Left lung (tissue), 10 donors: ENCODE measurements around the gene CYP3A5. TPM values are rescaled to one million over a fixed set of nuclear protein-coding genes. Genes with fewer than 3 reads are reported as not detected.

Source experiments
- ATAC-seq: fragments of 200-7000 bp; cut with Tn5 transposase; one replicate; pipeline ENCODE4 v1.9.1; 2020; ENCODE audit warnings: moderate library complexity
- DNase-seq, 4 donors: peaks; one replicate each; pipeline ENCODE4 v3.0.0-alpha.2; 2013 to 2020
- H3K27ac ChIP-seq, 2 donors: fragments of 200-600 bp; sonication (generic) in 1 of 2; one replicate each; pipeline versions ENCODE4 v1.5.0 to v1.8.0; 2020 to 2021
- H3K27me3 ChIP-seq, 2 donors: fragments of 200-600 bp; sonication (generic) in 1 of 2; one replicate each; pipeline versions ENCODE4 v1.5.0 to v1.8.0; 2020 to 2021
- H3K36me3 ChIP-seq, 2 donors: fragments of 200-600 bp; sonication (generic) in 1 of 2; one replicate each; pipeline versions ENCODE4 v1.5.0 to v1.8.0; 2020 to 2021
- H3K4me1 ChIP-seq, 2 donors: fragments of 200-600 bp; one replicate each; pipeline ENCODE4 v1.8.0; 2021
- H3K4me3 ChIP-seq, 2 donors: fragments of 200-600 bp; sonication (generic) in 1 of 2; one replicate each; pipeline versions ENCODE4 v1.5.0 to v1.8.0; 2020 to 2021; ENCODE audit warnings: mild to moderate bottlenecking in 1 of 2
- H3K9me3 ChIP-seq, 2 donors: fragments of 200-600 bp; sonication (generic) in 1 of 2; one replicate each; pipeline versions ENCODE4 v1.5.0 to v1.8.0; 2020 to 2021
- CTCF ChIP-seq, 2 donors: fragments of 200-600 bp; sonication (generic) in 1 of 2; IDR thresholded peaks; one replicate each; pipeline versions ENCODE4 v1.5.0 to v1.8.0; 2021; ENCODE audit warnings: antibody characterized with exemption in 2 of 2
- intact Hi-C, 2 donors: fragments of 100-400 bp; cut with DNase I; formaldehyde crosslinking; loops; one replicate each; pipeline versions ENCODE4 v1.11.2 to v1.14.2; 2022
- polyA plus RNA-seq, 6 donors: library from polyadenylated mRNA; unstranded; fragments of 120-200 nt; gene quantifications; one replicate each; pipeline ENCODE4 v1.2.1, GENCODE V29; 2013; ENCODE audit not compliant: insufficient read length in 6 of 6
- total RNA-seq, 2 donors: library from RNA; stranded (reverse); fragmentation: NEBNext Ultra II Directional; extraction: Animal tissue kit (Norgen Biotek cat#: 25700); gene quantifications; one replicate each; pipeline ENCODE4 v1.2.1, GENCODE V29; 2021
- donor health status: DM: no; HTN: yes; CAD: no.
- donor health status: DM: no; HTN: no; CAD: no.

CYP3A5 gene
- total and polyA plus RNA-seq, 8 donors = 5.7 to 29.5 (median 17.5) TPM

- Histone ChIP-seq H3K27ac (no peak overlapping the region), H3K36me3 (no peaks in the 10 kb centered on the region), H3K9me3 (no peaks in the 10 kb centered on the region), H3K4me3 (no peak overlapping the region), H3K4me1 (no peaks in the 10 kb centered on the region), H3K27me3 (no peaks in the 10 kb centered on the region)
- TF ChIP-seq CTCF (IDR thresholded peaks at IDR 0.05) = no peak
- no peak for ATAC-seq
- intact Hi-C loops = no loop called here
- DNase-seq = no peak
Observed at GRCh38 chr7:99605527-99605926, 74.3 kb downstream of the CYP3A5 start.

GRCh38 chr7:99601656-99602310 lies 78.0 kb downstream of the CYP3A5 start:
- intact Hi-C loops = no loop called here
- DNase-seq (no peak), ATAC-seq (no peak)
- Histone ChIP-seq H3K27ac (no peak overlapping the region), H3K36me3 (no peaks in the 10 kb centered on the region), H3K4me3 (no peak overlapping the region), H3K4me1 (no peaks in the 10 kb centered on the region), H3K27me3 (no peaks in the 10 kb centered on the region), H3K9me3 (no peaks in the 10 kb centered on the region)
- TF ChIP-seq CTCF (IDR thresholded peaks at IDR 0.05) = no peak

- ATAC-seq = no peak
- no peak for TF ChIP-seq CTCF (IDR thresholded peaks at IDR 0.05)
- intact Hi-C loops = no loop called here
Observed at GRCh38 chr7:99599836-99600235, 80.0 kb downstream of the CYP3A5 start.

More at GRCh38 chr7:99599836-99600235, 80.0 kb downstream of the CYP3A5 start:
- Histone ChIP-seq H3K9me3 (no peaks in the 10 kb centered on the region), H3K36me3 (no peaks in the 10 kb centered on the region), H3K27ac (no peak overlapping the region), H3K4me1 (no peaks in the 10 kb centered on the region), H3K4me3 (no peak overlapping the region), H3K27me3 (no peaks in the 10 kb centered on the region)
- DNase-seq = no peak

Other genes with a start within 250 kb of the CYP3A5 start
- gene PTCD1, start 241.2 kb downstream of the CYP3A5 start, total RNA-seq = 1 to 10 TPM; 3.5 to 4.5 TPM
- gene PTCD1, start 241.2 kb downstream of the CYP3A5 start, polyA plus RNA-seq = 1 to 10 TPM; 4.6 to 8.2 (median 7.4) TPM
- gene CPSF4, start 241.1 kb downstream of the CYP3A5 start, total RNA-seq = 10 to 100 TPM; 25.9 to 34.2 TPM
- gene CPSF4, start 241.1 kb downstream of the CYP3A5 start, polyA plus RNA-seq = 10 to 100 TPM; 30.7 to 43.3 (median 33.0) TPM
- gene ATP5MF, start 213.8 kb downstream of the CYP3A5 start, total RNA-seq = 100 to 1,000 TPM; 250 to 265 TPM
- 100 to 1,000 TPM; 302 to 355 (median 329) TPM for gene ATP5MF, start 213.8 kb downstream of the CYP3A5 start, polyA plus RNA-seq
- 10 to 100 TPM in 1 of 2 donors, 1 to 10 TPM in 1; 8.5 to 11.1 TPM for gene ZNF789, start 207.1 kb downstream of the CYP3A5 start, total RNA-seq
- 10 to 100 TPM; 47.4 to 59.5 (median 53.9) TPM for gene ZNF789, start 207.1 kb downstream of the CYP3A5 start, polyA plus RNA-seq
- 10 to 100 TPM; 18.6 to 28.9 TPM for gene ZNF394, start 179.7 kb downstream of the CYP3A5 start, total RNA-seq
- gene ZNF394, start 179.7 kb downstream of the CYP3A5 start, polyA plus RNA-seq = 10 to 100 TPM; 14.9 to 18.0 (median 17.2) TPM
- gene ZKSCAN5, start 175.3 kb downstream of the CYP3A5 start, total RNA-seq = 1 to 10 TPM; 6.7 to 7.6 TPM
- gene ZKSCAN5, start 175.3 kb downstream of the CYP3A5 start, polyA plus RNA-seq = 10 to 100 TPM; 15.1 to 16.2 (median 15.5) TPM
- gene FAM200A, start 127.9 kb downstream of the CYP3A5 start, total RNA-seq = 1 to 10 TPM; 4.1 to 6.4 TPM
- 10 to 100 TPM; 14.9 to 16.4 (median 15.4) TPM for gene FAM200A, start 127.9 kb downstream of the CYP3A5 start, polyA plus RNA-seq
- 10 to 100 TPM; 56.0 to 67.2 TPM for gene ZNF655, start 121.4 kb downstream of the CYP3A5 start, total RNA-seq
- 100 to 1,000 TPM in 1 of 6 donors, 10 to 100 TPM in 5; 78.1 to 107 (median 95.8) TPM for gene ZNF655, start 121.4 kb downstream of the CYP3A5 start, polyA plus RNA-seq
- gene TMEM225B, start 81.7 kb downstream of the CYP3A5 start, total RNA-seq = under 1 TPM; 0.60 to 0.93 TPM
- 1 to 10 TPM; 1.1 to 1.9 (median 1.7) TPM for gene TMEM225B, start 81.7 kb downstream of the CYP3A5 start, polyA plus RNA-seq
- 10 to 100 TPM; 15.3 to 17.5 TPM for gene ZSCAN25, start 63.0 kb downstream of the CYP3A5 start, total RNA-seq
- 10 to 100 TPM; 17.5 to 21.3 (median 19.6) TPM for gene ZSCAN25, start 63.0 kb downstream of the CYP3A5 start, polyA plus RNA-seq
- under 1 TPM; 0.37 to 0.41 TPM for gene CYP3A7, start 55.2 kb upstream of the CYP3A5 start, total RNA-seq
- 1 to 10 TPM in 3 of 6 donors, under 1 TPM in 3; 0.79 to 2.9 (median 0.98) TPM for gene CYP3A7, start 55.2 kb upstream of the CYP3A5 start, polyA plus RNA-seq
- gene CYP3A4, start 104.2 kb upstream of the CYP3A5 start, total RNA-seq = not detected
- gene CYP3A4, start 104.2 kb upstream of the CYP3A5 start, polyA plus RNA-seq = under 1 TPM; 0.17 to 0.39 (median 0.25) TPM
- not detected for gene CYP3A43, start 148.0 kb upstream of the CYP3A5 start, total RNA-seq
- gene CYP3A43, start 148.0 kb upstream of the CYP3A5 start, polyA plus RNA-seq = under 1 TPM; 0.21 to 0.53 (median 0.37) TPM
- under 1 TPM in 1 of 2 donors, not detected in 1; 0.94 TPM for gene OR2AE1, start 197.0 kb upstream of the CYP3A5 start, total RNA-seq
- gene OR2AE1, start 197.0 kb upstream of the CYP3A5 start, polyA plus RNA-seq = under 1 TPM in 2 of 6 donors, not detected in 4; 0.13 to 0.18 TPM
- 10 to 100 TPM; 23.6 to 27.0 TPM for gene TRIM4, start 239.5 kb upstream of the CYP3A5 start, total RNA-seq
- 10 to 100 TPM; 35.3 to 45.2 (median 38.9) TPM for gene TRIM4, start 239.5 kb upstream of the CYP3A5 start, polyA plus RNA-seq
- under 1 TPM in 1 of 2 donors, not detected in 1; 0.24 TPM for gene GJC3, start 249.6 kb upstream of the CYP3A5 start, total RNA-seq
- gene GJC3, start 249.6 kb upstream of the CYP3A5 start, polyA plus RNA-seq = 1 to 10 TPM in 4 of 6 donors, under 1 TPM in 2; 0.98 to 1.3 (median 1.1) TPM